HepG2 (cell line): ENCODE results near the gene KCNH1. TPM values are rescaled to one million over a fixed set of nuclear protein-coding genes. Genes with fewer than 3 reads are reported as not detected.

ENCODE experiments used
- CEBPB ChIP-seq: IDR thresholded peaks from 2 replicates; pipeline ENCODE4 v1.6.1; 2011; ENCODE audit warnings: low read depth, low read length, improper control_type of control experiment, borderline replicate concordance
- GABPB1 ChIP-seq: IDR thresholded peaks from 2 replicates; pipeline ENCODE4 v1.6.1; 2016; ENCODE audit warnings: mild to moderate bottlenecking, missing genetic modification reagents, moderate library complexity, missing compliant biosample characterization
- HOXA9 ChIP-seq: sonication (generic); formaldehyde crosslinking; IDR thresholded peaks from 2 replicates; pipeline ENCODE4 v1.8.1; 2022; ENCODE audit warnings: missing genetic modification reagents, mild to moderate bottlenecking, moderate library complexity, borderline replicate concordance
- ISL2 ChIP-seq: sonication (generic); formaldehyde crosslinking; IDR thresholded peaks from 2 replicates; pipeline ENCODE4 v1.5.0; 2020; ENCODE audit warnings: missing genetic modification reagents
- JARID2 ChIP-seq: sonication (generic); formaldehyde crosslinking; IDR thresholded peaks from 2 replicates; pipeline ENCODE4 v1.8.1; 2023; ENCODE audit warnings: missing genetic modification reagents, inconsistent platforms; ENCODE audit not compliant: insufficient replicate concordance
- NFYC ChIP-seq: IDR thresholded peaks from 2 replicates; pipeline ENCODE4 v1.6.1; 2016; ENCODE audit warnings: missing genetic modification reagents, missing compliant biosample characterization
- POLR2AphosphoS2 ChIP-seq: IDR thresholded peaks from 2 replicates; pipeline ENCODE4 v1.6.1; 2011; ENCODE audit warnings: low read depth, low read length, improper control_type of control experiment
- RARA ChIP-seq: IDR thresholded peaks from 2 replicates; pipeline ENCODE4 v1.6.1; 2016; ENCODE audit warnings: missing genetic modification reagents, missing compliant biosample characterization
- REL ChIP-seq: sonication (generic); formaldehyde crosslinking; conservative IDR thresholded peaks from 2 replicates; pipeline ENCODE4 v1.8.0; 2022; ENCODE audit warnings: mild to moderate bottlenecking, missing genetic modification reagents, moderate library complexity
- SMYD3 ChIP-seq: sonication (generic); formaldehyde crosslinking; IDR thresholded peaks from 2 replicates; pipeline ENCODE4 v1.8.1; 2023; ENCODE audit warnings: mild to moderate bottlenecking, missing genetic modification reagents
- SP1 ChIP-seq, 2 experiments: fragments of 450-650 bp in 1 of 2; sonication (generic) in 1 of 2; formaldehyde crosslinking in 1 of 2; IDR thresholded peaks; 2 replicates each; pipeline versions ENCODE4 v1.4.0 to v1.6.1; 2016 to 2020; ENCODE audit warnings: missing genetic modification reagents in 1 of 2
- ZNF33A ChIP-seq: sonication (generic); formaldehyde crosslinking; IDR thresholded peaks from 2 replicates; pipeline ENCODE4 v1.5.1; 2020; ENCODE audit warnings: missing genetic modification reagents, mild to moderate bottlenecking, moderate library complexity, borderline replicate concordance
- ZNF460 ChIP-seq: sonication (generic); formaldehyde crosslinking; IDR thresholded peaks from 2 replicates; pipeline ENCODE4 v1.5.1; 2020; ENCODE audit warnings: missing genetic modification reagents, mild to moderate bottlenecking, borderline replicate concordance
- ZNF652 ChIP-seq: IDR thresholded peaks from 2 replicates; pipeline ENCODE4 v1.6.1; 2016; ENCODE audit warnings: low read depth, borderline replicate concordance
- polyA plus RNA-seq, 8 experiments: library from polyadenylated mRNA; depleted of rRNA in 3 of 8; stranded (reverse) in 7 of 8; unstranded in 1 of 8; fragments of >200 nt; fragmentation: Illumina TruSeq in 4 of 8; extraction: Trizol in 4 of 8; gene quantifications; 2 replicates each; pipeline versions ENCODE4 v1.2.1 to v1.2.3, GENCODE V29; 2011 to 2016; ENCODE audit warnings: low read depth in 4 of 8, missing spikeins in 1 of 8, mixed read lengths in 1 of 8; ENCODE audit not compliant: insufficient read depth in 1 of 8
- total RNA-seq, 5 experiments: library from RNA; depleted of rRNA; stranded (reverse); fragments of >200 nt; fragmentation: Illumina TruSeq; extraction: Trizol; gene quantifications; 2 replicates each; pipeline ENCODE4 v1.2.3, GENCODE V29; 2016; ENCODE audit warnings: low read depth in 1 of 5
- TF ChIP-seq, protein P1 (sequence below): sonication (generic); formaldehyde crosslinking; IDR thresholded peaks from 2 replicates; pipeline ENCODE4 v1.4.0; 2020; ENCODE audit warnings: missing genetic modification reagents
- TF ChIP-seq, protein P2 (sequence below): sonication (generic); formaldehyde crosslinking; IDR thresholded peaks from 2 replicates; pipeline ENCODE4 v1.4.0; 2020; ENCODE audit warnings: missing genetic modification reagents
- TF ChIP-seq, protein P3 (sequence below): fragments of 450-650 bp; IDR thresholded peaks from 2 replicates; pipeline ENCODE4 v1.6.1; 2016
- TF ChIP-seq, protein P4 (sequence below): sonication (generic); formaldehyde crosslinking; IDR thresholded peaks from 2 replicates; pipeline ENCODE4 v1.9.0; 2021; ENCODE audit warnings: missing genetic modification reagents, borderline replicate concordance
- TF ChIP-seq, protein P5 (sequence below): sonication (generic); formaldehyde crosslinking; IDR thresholded peaks from 2 replicates; pipeline ENCODE4 v1.5.1; 2020; ENCODE audit warnings: mild to moderate bottlenecking, missing genetic modification reagents, moderate library complexity

The KCNH1 gene
- total and polyA plus RNA-seq, 2 of the 13 experiments (the other 11 are each of a cell fraction or from before 2014, with no cell fraction given): not detected

DNA sequence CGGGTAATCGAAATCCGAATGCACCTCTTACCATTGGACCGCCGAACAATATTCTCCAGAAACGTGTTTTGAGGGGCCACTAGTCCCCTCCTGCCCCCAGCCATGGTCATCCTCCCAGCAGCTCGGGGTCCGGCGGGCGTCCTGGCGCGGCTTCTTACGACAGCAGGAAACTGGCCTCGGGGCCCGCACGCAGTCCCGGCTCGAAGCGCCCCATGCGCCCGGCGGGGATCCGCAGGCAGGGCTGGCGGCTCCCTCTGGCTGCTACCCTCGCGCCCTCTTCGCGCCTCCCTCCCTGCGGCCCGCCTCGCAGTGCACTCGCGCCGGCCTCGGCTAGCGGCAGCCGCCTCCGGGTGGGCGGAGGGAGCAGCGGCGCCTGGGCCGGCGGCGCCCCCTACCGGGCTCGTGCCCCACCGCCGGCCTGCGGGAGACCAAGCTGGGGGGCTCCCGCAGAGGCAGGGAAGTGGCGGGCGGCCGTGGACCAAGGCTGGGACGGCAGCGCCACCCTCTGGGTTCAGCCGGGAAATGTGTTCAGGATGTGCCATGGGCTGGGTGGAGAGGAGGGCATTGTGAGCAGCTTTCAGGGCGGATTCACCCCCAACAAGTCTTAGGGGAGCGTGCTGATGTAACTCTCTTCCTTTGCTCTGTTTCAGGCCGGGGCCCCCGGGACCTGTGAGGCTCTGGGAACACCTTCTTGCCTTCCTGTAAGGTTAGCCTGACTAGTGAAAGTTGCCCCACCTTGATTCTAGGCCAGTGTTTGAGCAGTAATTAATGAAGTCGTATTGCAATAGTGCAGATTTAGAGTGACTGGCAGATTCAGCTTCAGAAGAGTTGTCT, at the start of gene KCNH1 (continued):
- TF ChIP-seq, protein P1, sequence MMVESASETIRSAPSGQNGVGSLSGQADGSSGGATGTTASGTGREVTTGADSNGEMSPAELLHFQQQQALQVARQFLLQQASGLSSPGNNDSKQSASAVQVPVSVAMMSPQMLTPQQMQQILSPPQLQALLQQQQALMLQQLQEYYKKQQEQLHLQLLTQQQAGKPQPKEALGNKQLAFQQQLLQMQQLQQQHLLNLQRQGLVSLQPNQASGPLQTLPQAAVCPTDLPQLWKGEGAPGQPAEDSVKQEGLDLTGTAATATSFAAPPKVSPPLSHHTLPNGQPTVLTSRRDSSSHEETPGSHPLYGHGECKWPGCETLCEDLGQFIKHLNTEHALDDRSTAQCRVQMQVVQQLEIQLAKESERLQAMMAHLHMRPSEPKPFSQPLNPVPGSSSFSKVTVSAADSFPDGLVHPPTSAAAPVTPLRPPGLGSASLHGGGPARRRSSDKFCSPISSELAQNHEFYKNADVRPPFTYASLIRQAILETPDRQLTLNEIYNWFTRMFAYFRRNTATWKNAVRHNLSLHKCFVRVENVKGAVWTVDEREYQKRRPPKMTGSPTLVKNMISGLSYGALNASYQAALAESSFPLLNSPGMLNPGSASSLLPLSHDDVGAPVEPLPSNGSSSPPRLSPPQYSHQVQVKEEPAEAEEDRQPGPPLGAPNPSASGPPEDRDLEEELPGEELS (CRISPR knock-in tag): no peak
- no peak for TF ChIP-seq RARA (CRISPR knock-in tag)
- TF ChIP-seq, protein P2, sequence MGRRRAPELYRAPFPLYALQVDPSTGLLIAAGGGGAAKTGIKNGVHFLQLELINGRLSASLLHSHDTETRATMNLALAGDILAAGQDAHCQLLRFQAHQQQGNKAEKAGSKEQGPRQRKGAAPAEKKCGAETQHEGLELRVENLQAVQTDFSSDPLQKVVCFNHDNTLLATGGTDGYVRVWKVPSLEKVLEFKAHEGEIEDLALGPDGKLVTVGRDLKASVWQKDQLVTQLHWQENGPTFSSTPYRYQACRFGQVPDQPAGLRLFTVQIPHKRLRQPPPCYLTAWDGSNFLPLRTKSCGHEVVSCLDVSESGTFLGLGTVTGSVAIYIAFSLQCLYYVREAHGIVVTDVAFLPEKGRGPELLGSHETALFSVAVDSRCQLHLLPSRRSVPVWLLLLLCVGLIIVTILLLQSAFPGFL (CRISPR knock-in tag): no peak
- TF ChIP-seq, protein P3, sequence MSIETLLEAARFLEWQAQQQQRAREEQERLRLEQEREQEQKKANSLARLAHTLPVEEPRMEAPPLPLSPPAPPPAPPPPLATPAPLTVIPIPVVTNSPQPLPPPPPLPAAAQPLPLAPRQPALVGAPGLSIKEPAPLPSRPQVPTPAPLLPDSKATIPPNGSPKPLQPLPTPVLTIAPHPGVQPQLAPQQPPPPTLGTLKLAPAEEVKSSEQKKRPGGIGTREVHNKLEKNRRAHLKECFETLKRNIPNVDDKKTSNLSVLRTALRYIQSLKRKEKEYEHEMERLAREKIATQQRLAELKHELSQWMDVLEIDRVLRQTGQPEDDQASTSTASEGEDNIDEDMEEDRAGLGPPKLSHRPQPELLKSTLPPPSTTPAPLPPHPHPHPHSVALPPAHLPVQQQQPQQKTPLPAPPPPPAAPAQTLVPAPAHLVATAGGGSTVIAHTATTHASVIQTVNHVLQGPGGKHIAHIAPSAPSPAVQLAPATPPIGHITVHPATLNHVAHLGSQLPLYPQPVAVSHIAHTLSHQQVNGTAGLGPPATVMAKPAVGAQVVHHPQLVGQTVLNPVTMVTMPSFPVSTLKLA: no peak
- no peak for TF ChIP-seq HOXA9 (CRISPR knock-in tag)
- no peak for TF ChIP-seq REL
- no peak for TF ChIP-seq SP1 (IDR thresholded peaks at IDR 0.05)
- TF ChIP-seq SP1 (CRISPR knock-in tag; IDR thresholded peaks at IDR 0.05): 0 out of 2 replicates have a peak, but pooled peaks have one; percentile 12
- peak; percentile 66 for TF ChIP-seq GABPB1 (CRISPR knock-in tag)
- no peak for TF ChIP-seq ZNF460 (CRISPR knock-in tag)
- no peak for TF ChIP-seq JARID2 (CRISPR knock-in tag)
- TF ChIP-seq, protein P4, sequence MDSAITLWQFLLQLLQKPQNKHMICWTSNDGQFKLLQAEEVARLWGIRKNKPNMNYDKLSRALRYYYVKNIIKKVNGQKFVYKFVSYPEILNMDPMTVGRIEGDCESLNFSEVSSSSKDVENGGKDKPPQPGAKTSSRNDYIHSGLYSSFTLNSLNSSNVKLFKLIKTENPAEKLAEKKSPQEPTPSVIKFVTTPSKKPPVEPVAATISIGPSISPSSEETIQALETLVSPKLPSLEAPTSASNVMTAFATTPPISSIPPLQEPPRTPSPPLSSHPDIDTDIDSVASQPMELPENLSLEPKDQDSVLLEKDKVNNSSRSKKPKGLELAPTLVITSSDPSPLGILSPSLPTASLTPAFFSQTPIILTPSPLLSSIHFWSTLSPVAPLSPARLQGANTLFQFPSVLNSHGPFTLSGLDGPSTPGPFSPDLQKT (CRISPR knock-in tag): no peak
- TF ChIP-seq ISL2: no peak
- TF ChIP-seq, protein P5, sequence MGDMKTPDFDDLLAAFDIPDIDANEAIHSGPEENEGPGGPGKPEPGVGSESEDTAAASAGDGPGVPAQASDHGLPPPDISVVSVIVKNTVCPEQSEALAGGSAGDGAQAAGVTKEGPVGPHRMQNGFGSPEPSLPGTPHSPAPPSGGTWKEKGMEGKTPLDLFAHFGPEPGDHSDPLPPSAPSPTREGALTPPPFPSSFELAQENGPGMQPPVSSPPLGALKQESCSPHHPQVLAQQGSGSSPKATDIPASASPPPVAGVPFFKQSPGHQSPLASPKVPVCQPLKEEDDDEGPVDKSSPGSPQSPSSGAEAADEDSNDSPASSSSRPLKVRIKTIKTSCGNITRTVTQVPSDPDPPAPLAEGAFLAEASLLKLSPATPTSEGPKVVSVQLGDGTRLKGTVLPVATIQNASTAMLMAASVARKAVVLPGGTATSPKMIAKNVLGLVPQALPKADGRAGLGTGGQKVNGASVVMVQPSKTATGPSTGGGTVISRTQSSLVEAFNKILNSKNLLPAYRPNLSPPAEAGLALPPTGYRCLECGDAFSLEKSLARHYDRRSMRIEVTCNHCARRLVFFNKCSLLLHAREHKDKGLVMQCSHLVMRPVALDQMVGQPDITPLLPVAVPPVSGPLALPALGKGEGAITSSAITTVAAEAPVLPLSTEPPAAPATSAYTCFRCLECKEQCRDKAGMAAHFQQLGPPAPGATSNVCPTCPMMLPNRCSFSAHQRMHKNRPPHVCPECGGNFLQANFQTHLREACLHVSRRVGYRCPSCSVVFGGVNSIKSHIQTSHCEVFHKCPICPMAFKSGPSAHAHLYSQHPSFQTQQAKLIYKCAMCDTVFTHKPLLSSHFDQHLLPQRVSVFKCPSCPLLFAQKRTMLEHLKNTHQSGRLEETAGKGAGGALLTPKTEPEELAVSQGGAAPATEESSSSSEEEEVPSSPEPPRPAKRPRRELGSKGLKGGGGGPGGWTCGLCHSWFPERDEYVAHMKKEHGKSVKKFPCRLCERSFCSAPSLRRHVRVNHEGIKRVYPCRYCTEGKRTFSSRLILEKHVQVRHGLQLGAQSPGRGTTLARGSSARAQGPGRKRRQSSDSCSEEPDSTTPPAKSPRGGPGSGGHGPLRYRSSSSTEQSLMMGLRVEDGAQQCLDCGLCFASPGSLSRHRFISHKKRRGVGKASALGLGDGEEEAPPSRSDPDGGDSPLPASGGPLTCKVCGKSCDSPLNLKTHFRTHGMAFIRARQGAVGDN (CRISPR knock-in tag): peak; percentile 79
- no peak for TF ChIP-seq NFYC (CRISPR knock-in tag)
- no peak for TF ChIP-seq ZNF33A (CRISPR knock-in tag)
- TF ChIP-seq CEBPB: no peak
- TF ChIP-seq POLR2AphosphoS2: no peak
- no peak for TF ChIP-seq ZNF652
- no peak for TF ChIP-seq SMYD3
